K562 (cell line): Measurements from ENCODE around the gene IL13RA1. TPM values are rescaled to one million over a fixed set of nuclear protein-coding genes. Genes with fewer than 3 reads are reported as not detected.

ENCODE experiments used
- ATAC-seq: fragments of 200-7000 bp; cut with Tn5 transposase; 3 replicates; pipeline ENCODE4 v1.9.1; 2020; ENCODE audit warnings: moderate library complexity
- BruUV-seq: library from RNA; stranded (reverse); fragments of 400-500 nt; replicated peaks from 2 replicates; lab custom pipeline; 2021; lab: Mats Ljungman, UMichigan
- CTCF ChIA-PET: fragments of 300-600 bp; formaldehyde crosslinking; extraction: SDS; loops from one replicate; lab custom pipeline; 2021; ENCODE audit warnings: low intra/inter-chr PET ratio; lab: Yijun Ruan, JAX
- POLR2A ChIA-PET: fragments of 300-600, 350-650 bp; sonication (Branson Sonifier 250); formaldehyde crosslinking; extraction: SDS; loops from one replicate; lab custom pipeline; 2021; ENCODE audit warnings: antibody characterized with exemption, inconsistent platforms; lab: Yijun Ruan, JAX
- DNase-seq, 4 experiments: peaks; one replicate each; pipeline versions ENCODE4 v3.0.0 to v3.0.0-alpha.2; 2011 to 2018; ENCODE audit warnings: low spot score in 3 of 4, mixed read lengths in 3 of 4; ENCODE audit errors: extremely low read depth in 1 of 4
- FAIRE-seq: peaks from 2 replicates; lab custom pipeline; 2011; peaks lifted over from hg19 to GRCh38; lab: Jason Lieb, UNC
- H2AFZ ChIP-seq: 2 replicates; pipeline ENCODE4 v1.6.0; 2011; ENCODE audit warnings: low read depth, low read length, control low read depth, inconsistent platforms
- H3K27ac ChIP-seq: fragments of 200-600 bp; 3 replicates; pipeline ENCODE4 v1.8.0; 2011; ENCODE audit warnings: low read depth, mild to moderate bottlenecking, control low read depth, inconsistent platforms, low read length, moderate library complexity, mixed read lengths; ENCODE audit errors: extremely low read depth
- H3K27me3 ChIP-seq, 2 experiments: fragments of 300-600 bp in 1 of 2; 2 replicates in 1 of 2; 3 replicates in 1 of 2; pipeline versions ENCODE4 v1.6.0 to v1.8.0; 2011; ENCODE audit warnings: inconsistent platforms in 2 of 2, low read length in 2 of 2, mild to moderate bottlenecking in 1 of 2, mixed read lengths in 1 of 2, moderate library complexity in 1 of 2; ENCODE audit not compliant: control insufficient read depth in 2 of 2, insufficient read depth in 2 of 2
- H3K36me3 ChIP-seq: fragments of 300-600 bp; 3 replicates; pipeline ENCODE4 v1.8.0; 2011; ENCODE audit warnings: mild to moderate bottlenecking, low read length, inconsistent platforms; ENCODE audit not compliant: control insufficient read depth, insufficient read depth
- H3K4me1 ChIP-seq, 2 experiments: fragments of 200-600 bp in 1 of 2; replicated peaks in 1 of 2; 2 replicates in 1 of 2; 3 replicates in 1 of 2; pipeline versions ENCODE4 v1.5.1 to v1.8.0; 2011; ENCODE audit warnings: inconsistent platforms in 2 of 2, low read length in 2 of 2, mild to moderate bottlenecking in 1 of 2, mixed read lengths in 1 of 2, moderate library complexity in 1 of 2; ENCODE audit not compliant: control insufficient read depth in 2 of 2, insufficient read depth in 2 of 2
- H3K4me2 ChIP-seq: 2 replicates; pipeline ENCODE4 v1.6.1; 2011; ENCODE audit warnings: low read length, control low read depth, inconsistent platforms, mixed read lengths; ENCODE audit not compliant: insufficient read depth
- H3K4me3 ChIP-seq: fragments of 200-600 bp; sonication (generic), shearing (Covaris generic); 2 replicates; pipeline ENCODE4 v1.5.1; 2016; ENCODE audit warnings: control low read depth, inconsistent platforms
- H3K79me2 ChIP-seq: fragments of 200-600 bp; 3 replicates; pipeline ENCODE4 v1.8.0; 2011; ENCODE audit warnings: low read length, inconsistent platforms; ENCODE audit not compliant: control insufficient read depth, insufficient read depth
- H3K9ac ChIP-seq, 2 experiments: 2 replicates each; pipeline versions ENCODE4 v1.6.0 to v1.6.1; 2011; ENCODE audit warnings: low read depth in 2 of 2, low read length in 2 of 2, control low read depth in 1 of 2, inconsistent platforms in 1 of 2, mild to moderate bottlenecking in 1 of 2, mixed read lengths in 1 of 2; ENCODE audit not compliant: insufficient read depth in 1 of 2
- H3K9me1 ChIP-seq: one replicate; pipeline ENCODE4 v1.6.0; 2011; ENCODE audit warnings: inconsistent platforms, mild to moderate bottlenecking, low read length, moderate library complexity; ENCODE audit not compliant: control insufficient read depth, insufficient read depth
- H3K9me3 ChIP-seq: replicated peaks from 2 replicates; pipeline ENCODE4 v1.5.1; 2011; ENCODE audit warnings: low read depth, low read length, inconsistent platforms; ENCODE audit not compliant: control insufficient read depth, insufficient read depth
- H4K20me1 ChIP-seq: replicated peaks from 2 replicates; pipeline ENCODE4 v1.6.1; 2011; ENCODE audit warnings: low read length, inconsistent platforms, mixed read lengths; ENCODE audit not compliant: control insufficient read depth, insufficient read depth
- BRD4 ChIP-seq: fragments of 200-600 bp; sonication (generic); IDR thresholded peaks from 2 replicates; pipeline ENCODE4 v1.6.1; 2017; ENCODE audit warnings: inconsistent platforms
- E2F8 ChIP-seq: fragments of 450-650 bp; IDR thresholded peaks from 2 replicates; pipeline ENCODE4 v1.7.1; 2018; ENCODE audit warnings: mild to moderate bottlenecking, low read depth; ENCODE audit not compliant: partially characterized antibody
- EWSR1 ChIP-seq: fragments of 450-650 bp; IDR thresholded peaks from 2 replicates; pipeline ENCODE4 v1.6.1; 2018; ENCODE audit warnings: borderline replicate concordance, mild to moderate bottlenecking, low read depth, moderate library complexity; ENCODE audit not compliant: partially characterized antibody
- KDM2B ChIP-seq: fragments of 250-450 bp; sonication (Bioruptor Pico); IDR thresholded peaks from 2 replicates; pipeline ENCODE4 v1.8.0; 2021; ENCODE audit warnings: mild to moderate bottlenecking, moderate library complexity
- L3MBTL2 ChIP-seq: fragments of 450-650 bp; IDR thresholded peaks from 2 replicates; pipeline ENCODE4 v1.6.1; 2016; ENCODE audit warnings: mild to moderate bottlenecking, moderate library complexity
- NFE2 ChIP-seq: IDR thresholded peaks from 2 replicates; pipeline ENCODE4 v1.6.1; 2014; ENCODE audit warnings: antibody characterized with exemption, low read depth
- PREB ChIP-seq: sonication (generic); formaldehyde crosslinking; IDR thresholded peaks from 2 replicates; pipeline ENCODE4 v1.8.1; 2023; ENCODE audit warnings: mild to moderate bottlenecking, missing genetic modification reagents
- SREBF1 ChIP-seq: fragments of 150-350 bp; IDR thresholded peaks from 2 replicates; pipeline ENCODE4 v1.6.1; 2014; ENCODE audit warnings: antibody characterized with exemption, low read depth, low read length, borderline replicate concordance
- STAT5A ChIP-seq: IDR thresholded peaks from 2 replicates; pipeline ENCODE4 v1.6.1; 2012; ENCODE audit warnings: low read length, inconsistent platforms, borderline replicate concordance
- ZBTB9 ChIP-seq: fragments of 450-650 bp; formaldehyde crosslinking; IDR thresholded peaks from 2 replicates; pipeline ENCODE4 v1.4.0; 2020; ENCODE audit warnings: mild to moderate bottlenecking, moderate library complexity
- ZFP30 ChIP-seq: fragments of 250-450 bp; sonication (Bioruptor Pico); IDR thresholded peaks from 2 replicates; pipeline ENCODE4 v1.8.0; 2022; ENCODE audit warnings: moderate library complexity, mild to moderate bottlenecking, inconsistent platforms, borderline replicate concordance
- ZFPM2 ChIP-seq: fragments of 250-450 bp; sonication (Bioruptor Pico); IDR thresholded peaks from 2 replicates; pipeline ENCODE4 v1.5.1; 2022; ENCODE audit warnings: mild to moderate bottlenecking
- ZNF197 ChIP-seq: fragments of 200-800 bp; sonication (Bioruptor generic); IDR thresholded peaks from 2 replicates; pipeline ENCODE4 v1.6.1; 2016; ENCODE audit warnings: low read depth, missing genetic modification characterization, missing compliant biosample characterization
- ZNF239 ChIP-seq: fragments of 250-450 bp; sonication (Bioruptor Pico); IDR thresholded peaks from 2 replicates; pipeline ENCODE4 v1.4.0; 2020; ENCODE audit warnings: mild to moderate bottlenecking
- ZNF444 ChIP-seq: fragments of 250-450 bp; sonication (Bioruptor Pico); IDR thresholded peaks from 2 replicates; pipeline ENCODE4 v1.4.0; 2020; ENCODE audit warnings: mild to moderate bottlenecking, moderate library complexity
- WGBS: fragments of 100-300 bp; shearing (Covaris generic); methylation state at CpG from one replicate; pipeline ENCODE4 v1.1.6; 2016; ENCODE audit warnings: low coverage, mixed read lengths; ENCODE audit not compliant: insufficient coverage; ENCODE audit errors: missing lambda C conversion rate; 5-methylcytosine and 5-hydroxymethylcytosine counted together
- in situ Hi-C: fragments of 300-500 bp; cut with MboI; formaldehyde crosslinking; loops from 4 replicates; pipeline ENCODE4 v1.15.0; 2018; ENCODE audit warnings: inconsistent platforms, mixed read lengths
- intact Hi-C: fragments of 100-400 bp; cut with micrococcal nuclease; formaldehyde crosslinking; loops from 2 replicates; pipeline ENCODE4 v1.14.2; 2022
- polyA plus RNA-seq, 8 experiments: library from polyadenylated mRNA; depleted of rRNA in 4 of 8; stranded (reverse) in 5 of 8; unstranded in 3 of 8; fragments of >200 nt; fragmentation: Nextera tagmentation in 2 of 8; fragmentation: Illumina TruSeq in 1 of 8; extraction: Ambion mirVana in 2 of 8; extraction: Trizol in 1 of 8; gene quantifications; 2 replicates each; pipeline versions ENCODE4 v1.2.1 to v1.2.3, GENCODE V29; 2011 to 2014; ENCODE audit warnings: inconsistent platforms in 1 of 8, missing spikeins in 1 of 8
- total RNA-seq, 7 experiments: library from RNA; depleted of rRNA in 6 of 7; stranded (reverse); fragments of >200 nt in 6 of 7; fragmentation: Illumina TruSeq in 2 of 7; extraction: Trizol in 2 of 7; gene quantifications; 2 replicates each; pipeline versions ENCODE4 v1.2.1 to v1.2.3, GENCODE V29; 2011 to 2021; ENCODE audit warnings: low replicate concordance in 1 of 7

Gene IL13RA1
- total and polyA plus RNA-seq, 9 of the 15 experiments (the other 6 are each of a cell fraction or from before 2014, with no cell fraction given), result 2.9 to 22.9 (median 12.2) TPM

- TF ChIP-seq KDM2B (CRISPR knock-in tag) (no peak), SREBF1 (no peak), L3MBTL2 (0 out of 2 replicates have a peak, but pooled peaks have one; percentile 12), E2F8 (no peak), NFE2 (peak; percentile 63; the same call in 1 of the 2 replicates)
Observed at GRCh38 chrX:118724775-118725174, 2.6 kb upstream of the IL13RA1 start (continued).

GRCh38 chrX:118726396-118726795 lies 1.0 kb upstream of the IL13RA1 start:
- H3K27ac ChIP-seq, result peak overlapping the region; percentile 74; the same call in 1 of the 3 replicates
- intact Hi-C loops, result loop anchor here (10.0 kb wide), 1 partner anchor 382 kb away; the partner anchor contains the start of gene WDR44
- POLR2A ChIA-PET, result interaction anchor here (0.6 kb wide), 1 partner anchor 69 kb away, joined by 3 read pairs; no protein-coding TSS in a partner anchor
- no TSS peak for BruUV-seq
- H2AFZ ChIP-seq, result peak overlapping the region; percentile 96
- H3K27me3 ChIP-seq, result no peaks in the 10 kb centered on the region
- H3K9me1 ChIP-seq, result no peaks in the 10 kb centered on the region
- peaks cover 15 to 22% of the 10 kb centered on the region in 2 experiments for H3K4me1 ChIP-seq
- H3K9ac ChIP-seq, result peak overlapping the region in 1 of 2 experiments; percentile 53; a peak in 1 of 4 replicates
- H3K4me3 ChIP-seq, result no peak overlapping the region
- CTCF ChIA-PET, result no interaction called here
- H3K79me2 ChIP-seq, result no peaks in the 10 kb centered on the region
- 37% methylated on average over 3 of the region's 3 CpGs for WGBS
- ATAC-seq (no peak), DNase-seq (no peak), FAIRE-seq (no peak)
- peak overlapping the region; percentile 76; the same call in 1 of the 2 replicates for H3K4me2 ChIP-seq
- no peaks in the 10 kb centered on the region for H3K36me3 ChIP-seq
- H4K20me1 ChIP-seq, result 0 out of 2 replicates have a peak, but pooled peaks cover 4% of the 10 kb centered on the region
- no peaks in the 10 kb centered on the region for H3K9me3 ChIP-seq
- in situ Hi-C loops, result no loop called here
- TF ChIP-seq ZNF444 (CRISPR knock-in tag) (no peak), ZNF239 (no peak), BRD4 (no peak), ZNF197 (CRISPR knock-in tag) (no peak), EWSR1 (no peak), STAT5A (no peak), PREB (no peak), ZFPM2 (CRISPR knock-in tag) (no peak), ZBTB9 (CRISPR knock-in tag) (no peak), ZFP30 (CRISPR knock-in tag) (no peak)
